GM23338 (cell line): ENCODE measurements around the gene UNK. TPM values are rescaled to one million over a fixed set of nuclear protein-coding genes. Genes with fewer than 3 reads are reported as not detected.
A peak's percentile ranks its signal among the peaks of the same experiment; 100 is the strongest.

Experiments used
- ATAC-seq: fragments of 200-7000 bp; cut with Tn5 transposase; 3 replicates; pipeline ENCODE4 v1.9.1; 2020
- DNase-seq: peaks from one replicate; pipeline ENCODE4 v3.0.0-alpha.2; 2015; ENCODE audit warnings: low spot score
- H2AFZ ChIP-seq: fragments of 200-600 bp; sonication (generic); 2 replicates; pipeline ENCODE4 v1.8.0; 2016; ENCODE audit warnings: antibody characterized with exemption, mild to moderate bottlenecking, moderate library complexity
- H3F3A ChIP-seq: fragments of 200-600 bp; sonication (generic); replicated peaks from 2 replicates; pipeline ENCODE4 v1.8.0; 2017; ENCODE audit warnings: antibody characterized with exemption, mixed run types, low read depth
- H3K27ac ChIP-seq: fragments of 200-600 bp; sonication (generic); 2 replicates; pipeline ENCODE4 v1.6.1; 2016; ENCODE audit warnings: low read depth
- H3K27me3 ChIP-seq: fragments of 200-600 bp; sonication (generic); 2 replicates; pipeline ENCODE4 v1.8.0; 2016; ENCODE audit warnings: mild to moderate bottlenecking, mixed run types, moderate library complexity; ENCODE audit not compliant: insufficient read depth
- H3K36me3 ChIP-seq: fragments of 200-600 bp; sonication (generic); 2 replicates; pipeline ENCODE4 v1.8.0; 2016; ENCODE audit warnings: mild to moderate bottlenecking; ENCODE audit not compliant: insufficient read depth
- H3K4me1 ChIP-seq: fragments of 200-600 bp; sonication (generic); 2 replicates; pipeline ENCODE4 v1.8.0; 2016; ENCODE audit warnings: mild to moderate bottlenecking, moderate library complexity; ENCODE audit not compliant: insufficient read depth
- H3K4me2 ChIP-seq: fragments of 200-600 bp; sonication (generic); 2 replicates; pipeline ENCODE4 v1.7.1; 2017; ENCODE audit warnings: mixed run types
- H3K4me3 ChIP-seq: fragments of 200-600 bp; sonication (generic); 2 replicates; pipeline ENCODE4 v1.6.1; 2016; ENCODE audit warnings: mixed run types
- H3K79me2 ChIP-seq: fragments of 200-600 bp; sonication (generic); replicated peaks from 2 replicates; pipeline ENCODE4 v1.8.0; 2017; ENCODE audit warnings: mild to moderate bottlenecking; ENCODE audit not compliant: insufficient read depth
- H3K9me2 ChIP-seq: fragments of 200-600 bp; sonication (generic); 2 replicates; pipeline ENCODE4 v1.8.0; 2017; ENCODE audit not compliant: insufficient read depth
- H4K20me1 ChIP-seq: fragments of 200-600 bp; sonication (generic); replicated peaks from 2 replicates; pipeline ENCODE4 v1.8.0; 2017; ENCODE audit warnings: mild to moderate bottlenecking; ENCODE audit not compliant: insufficient read depth
- H3K27ac Mint-ChIP-seq: 2 replicates; pipeline ENCODE4 v1.8.0; 2020; ENCODE audit warnings: inconsistent platforms, mild to moderate bottlenecking, moderate library complexity, mixed read lengths
- H3K27me3 Mint-ChIP-seq: 3 replicates; pipeline ENCODE4 v1.8.0; 2022; ENCODE audit warnings: low read depth, mild to moderate bottlenecking, moderate library complexity, mixed read lengths, inconsistent platforms; ENCODE audit not compliant: insufficient read depth, poor library complexity
- H3K36me3 Mint-ChIP-seq: 3 replicates; pipeline ENCODE4 v1.8.0; 2021; ENCODE audit warnings: low read depth, mild to moderate bottlenecking, inconsistent platforms, moderate library complexity, mixed read lengths
- H3K4me1 Mint-ChIP-seq: 3 replicates; pipeline ENCODE4 v1.8.0; 2020; ENCODE audit warnings: mild to moderate bottlenecking, inconsistent platforms, mixed read lengths
- H3K4me3 Mint-ChIP-seq: 3 replicates; pipeline ENCODE4 v1.8.0; 2021; ENCODE audit warnings: moderate library complexity, mild to moderate bottlenecking, inconsistent platforms, mixed read lengths
- H3K9me3 Mint-ChIP-seq: 3 replicates; pipeline ENCODE4 v1.8.0; 2020; ENCODE audit warnings: moderate library complexity, mild to moderate bottlenecking, inconsistent platforms, mixed read lengths
- CREB1 ChIP-seq: fragments of 250-450 bp; sonication (Bioruptor Pico); IDR thresholded peaks from 2 replicates; pipeline ENCODE4 v1.5.0; 2020; ENCODE audit warnings: low read depth, mild to moderate bottlenecking, moderate library complexity
- ETS1 ChIP-seq: IDR thresholded peaks from 2 replicates; pipeline ENCODE4 v1.6.1; 2016; ENCODE audit warnings: antibody characterized with exemption
- EZH2 ChIP-seq: fragments of 200-600 bp; sonication (generic); IDR thresholded peaks from one replicate; pipeline ENCODE4 v1.8.0; 2017; ENCODE audit warnings: antibody characterized with exemption, mild to moderate bottlenecking, low read depth; ENCODE audit not compliant: unreplicated experiment
- EZH2phosphoT487 ChIP-seq: fragments of 200-600 bp; sonication (generic); IDR thresholded peaks from one replicate; pipeline ENCODE4 v1.8.1; 2018; ENCODE audit warnings: antibody characterized with exemption; ENCODE audit not compliant: unreplicated experiment
- JUNB ChIP-seq: IDR thresholded peaks from one replicate; pipeline ENCODE4 v1.6.1; 2016; ENCODE audit warnings: antibody characterized with exemption; ENCODE audit not compliant: unreplicated experiment
- NANOG ChIP-seq: IDR thresholded peaks from 2 replicates; pipeline ENCODE4 v1.6.1; 2016; ENCODE audit warnings: antibody characterized with exemption, borderline replicate concordance
- POLR2AphosphoS5 ChIP-seq: IDR thresholded peaks from 2 replicates; pipeline ENCODE4 v1.6.1; 2016; ENCODE audit warnings: antibody characterized with exemption, low read depth
- REST ChIP-seq: IDR thresholded peaks from one replicate; pipeline ENCODE4 v1.6.1; 2018; ENCODE audit warnings: antibody characterized with exemption; ENCODE audit not compliant: unreplicated experiment
- STAT1 ChIP-seq: IDR thresholded peaks from one replicate; pipeline ENCODE4 v1.6.1; 2016; ENCODE audit warnings: antibody characterized with exemption; ENCODE audit not compliant: unreplicated experiment
- ZNF114 ChIP-seq: fragments of 250-450 bp; sonication (Bioruptor Pico); IDR thresholded peaks from 2 replicates; pipeline ENCODE4 v1.5.0; 2020; ENCODE audit warnings: mild to moderate bottlenecking, moderate library complexity
- ZNF331 ChIP-seq: fragments of 250-450 bp; sonication (Bioruptor Pico); IDR thresholded peaks from 2 replicates; pipeline ENCODE4 v1.5.0; 2020; ENCODE audit warnings: low read depth, mild to moderate bottlenecking, moderate library complexity
- ZNF462 ChIP-seq: fragments of 250-450 bp; sonication (Bioruptor Pico); IDR thresholded peaks from 2 replicates; pipeline ENCODE4 v1.5.0; 2020; ENCODE audit warnings: mild to moderate bottlenecking, moderate library complexity
- polyA plus RNA-seq: library from polyadenylated mRNA; unstranded; fragments of >200 nt; fragmentation: Nextera tagmentation; extraction: Ambion mirVana; gene quantifications from 2 replicates; pipeline ENCODE4 v1.2.1, GENCODE V29; 2016
- total RNA-seq: library from RNA; depleted of rRNA; stranded (reverse); fragments of >200 nt; shearing (Covaris generic); gene quantifications from 2 replicates; pipeline ENCODE4 v1.2.3, GENCODE V29; 2014
- TF ChIP-seq, protein P1 (sequence below), 2 experiments: fragments of 200-600 bp in 1 of 2; sonication (generic) in 1 of 2; conservative IDR thresholded peaks; 2 replicates each; pipeline versions ENCODE4 v1.5.1 to v1.6.1; 2016 to 2017; ENCODE audit warnings: antibody characterized with exemption in 2 of 2, low read depth in 2 of 2, mild to moderate bottlenecking in 2 of 2, moderate library complexity in 1 of 2

Gene UNK
- total and polyA plus RNA-seq, 2 experiments from 2014 or later: 21.8 to 65.2 TPM

DNA sequence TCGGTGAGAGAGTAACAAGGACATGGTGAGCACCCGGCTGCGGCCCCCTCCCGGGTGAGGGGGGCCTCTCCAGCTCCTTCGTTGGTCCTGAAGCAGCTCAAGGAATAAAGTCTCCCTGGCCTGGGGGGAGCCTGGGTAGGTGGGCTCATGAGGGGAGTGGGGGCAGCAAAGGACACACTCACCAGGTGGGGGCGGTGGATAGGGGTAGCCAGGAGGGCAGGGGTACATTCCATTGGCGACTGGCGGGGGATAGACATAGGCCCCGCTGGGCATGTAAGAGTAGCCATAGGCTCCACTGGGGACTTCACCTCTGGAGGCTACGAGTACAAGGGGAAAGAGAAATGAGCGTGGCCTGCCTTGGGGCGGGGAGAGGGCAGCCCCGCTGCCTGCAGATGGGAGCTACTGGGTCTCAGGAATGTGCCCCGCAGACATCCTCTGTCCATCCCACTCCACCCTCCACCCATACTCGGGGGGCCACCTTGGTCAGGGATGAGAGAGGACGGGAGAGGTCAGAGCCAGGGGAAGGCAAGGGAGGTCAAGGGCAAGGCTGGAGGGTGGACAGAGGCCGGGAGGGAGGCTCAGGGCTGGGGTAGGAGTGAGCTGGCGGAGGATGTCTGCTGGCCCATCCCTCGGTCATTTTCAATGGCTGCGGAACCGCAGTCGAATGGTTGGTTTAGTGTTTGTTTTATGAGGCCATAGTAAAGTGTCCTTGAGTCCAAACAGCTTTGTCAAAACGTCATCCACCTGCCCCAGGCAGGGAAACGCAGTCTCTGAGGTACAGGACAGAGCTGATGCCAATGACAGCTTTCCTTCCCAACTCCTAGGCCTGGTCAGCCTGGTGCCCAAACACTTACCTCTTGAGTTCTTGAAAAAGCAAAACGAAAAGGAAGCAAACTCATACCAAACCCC, 63.3 kb downstream of the UNK start:
- Histone ChIP-seq H3K36me3 (peaks cover 15% of the 10 kb centered on the region; the same call in 1 of the 2 replicates), H3K4me3 (no peak overlapping the region), H3K9me2 (no peaks in the 10 kb centered on the region), H2AFZ (no peak overlapping the region), H3K4me2 (no peak overlapping the region), H3K79me2 (0 out of 2 replicates have a peak, but pooled peaks cover 3% of the 10 kb centered on the region), H3K4me1 (peaks cover 10% of the 10 kb centered on the region), H4K20me1 (0 out of 2 replicates have a peak, but pooled peaks cover 3% of the 10 kb centered on the region), H3K27ac (no peak overlapping the region; the same call in 1 of the 2 replicates), H3K27me3 (no peaks in the 10 kb centered on the region), H3F3A (peaks cover 17% of the 10 kb centered on the region; the same call in 1 of the 2 replicates)
- H3K27ac Mint-ChIP-seq: peak overlapping the region; percentile 90; the same call in 1 of the 2 replicates
- peaks cover 12% of the 10 kb centered on the region for H3K27me3 Mint-ChIP-seq
- peaks cover 14% of the 10 kb centered on the region for H3K4me1 Mint-ChIP-seq
- peaks cover 57% of the 10 kb centered on the region for H3K36me3 Mint-ChIP-seq
- TF ChIP-seq EZH2: no peak
- no peak for TF ChIP-seq ZNF114 (CRISPR knock-in tag)
- TF ChIP-seq POLR2AphosphoS5: no peak
- TF ChIP-seq ZNF462 (CRISPR knock-in tag): no peak
- TF ChIP-seq ZNF331: no peak
- no peak for TF ChIP-seq EZH2phosphoT487
- TF ChIP-seq STAT1: no peak
- no peak for TF ChIP-seq ETS1
- TF ChIP-seq JUNB: no peak
- TF ChIP-seq, protein P1, sequence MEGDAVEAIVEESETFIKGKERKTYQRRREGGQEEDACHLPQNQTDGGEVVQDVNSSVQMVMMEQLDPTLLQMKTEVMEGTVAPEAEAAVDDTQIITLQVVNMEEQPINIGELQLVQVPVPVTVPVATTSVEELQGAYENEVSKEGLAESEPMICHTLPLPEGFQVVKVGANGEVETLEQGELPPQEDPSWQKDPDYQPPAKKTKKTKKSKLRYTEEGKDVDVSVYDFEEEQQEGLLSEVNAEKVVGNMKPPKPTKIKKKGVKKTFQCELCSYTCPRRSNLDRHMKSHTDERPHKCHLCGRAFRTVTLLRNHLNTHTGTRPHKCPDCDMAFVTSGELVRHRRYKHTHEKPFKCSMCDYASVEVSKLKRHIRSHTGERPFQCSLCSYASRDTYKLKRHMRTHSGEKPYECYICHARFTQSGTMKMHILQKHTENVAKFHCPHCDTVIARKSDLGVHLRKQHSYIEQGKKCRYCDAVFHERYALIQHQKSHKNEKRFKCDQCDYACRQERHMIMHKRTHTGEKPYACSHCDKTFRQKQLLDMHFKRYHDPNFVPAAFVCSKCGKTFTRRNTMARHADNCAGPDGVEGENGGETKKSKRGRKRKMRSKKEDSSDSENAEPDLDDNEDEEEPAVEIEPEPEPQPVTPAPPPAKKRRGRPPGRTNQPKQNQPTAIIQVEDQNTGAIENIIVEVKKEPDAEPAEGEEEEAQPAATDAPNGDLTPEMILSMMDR (conservative IDR thresholded peaks at IDR 0.05; ENCODE audit: low read depth in 2 of 2): no peak
- TF ChIP-seq REST: no peak
- no peak for TF ChIP-seq NANOG
- TF ChIP-seq CREB1 (CRISPR knock-in tag): no peak
- no peak for ATAC-seq
- no peak for DNase-seq
- no peak overlapping the region for H3K4me3 Mint-ChIP-seq
- no peaks in the 10 kb centered on the region for H3K9me3 Mint-ChIP-seq
